ENCODE results near the gene EDAR. TPM values are rescaled to one million over a fixed set of nuclear protein-coding genes. Genes with fewer than 3 reads are reported as not detected.

The EDAR gene
- total and polyA plus RNA-seq, 9 of the 15 experiments (the other 6 are each of a cell fraction or from before 2014, with no cell fraction given), result 0.01 TPM; not detected in 8

GRCh38 chr2:108895188-108895587 lies 93.8 kb downstream of the EDAR start (continued):
- TF ChIP-seq ZNF655 (CRISPR knock-in tag; IDR thresholded peaks at IDR 0.05), result no peak
- no peak for TF ChIP-seq ZBTB40 (IDR thresholded peaks at IDR 0.05)
- TF ChIP-seq ZBTB40 (CRISPR knock-in tag; IDR thresholded peaks at IDR 0.05), result no peak
- no peak for TF ChIP-seq SIX5 (IDR thresholded peaks at IDR 0.05; ENCODE audit: borderline replicate concordance in 1 of 2, insufficient read depth in 1 of 2, low read depth in 1 of 2, low read length in 2 of 2)
- TF ChIP-seq ESRRB (CRISPR knock-in tag; IDR thresholded peaks at IDR 0.05; ENCODE audit: borderline replicate concordance), result no peak
- TF ChIP-seq SREBF2 (CRISPR knock-in tag; IDR thresholded peaks at IDR 0.05), result no peak
- TF ChIP-seq ZNF764 (CRISPR knock-in tag; IDR thresholded peaks at IDR 0.05; ENCODE audit: low read depth), result no peak
- no peak for TF ChIP-seq ZMIZ1 (IDR thresholded peaks at IDR 0.05; ENCODE audit: low read depth in 2 of 2, low read length in 2 of 2)

Data from K562 (cell line).